ENCODE results near the gene MYOCOS.

The MYOCOS gene

DNA sequence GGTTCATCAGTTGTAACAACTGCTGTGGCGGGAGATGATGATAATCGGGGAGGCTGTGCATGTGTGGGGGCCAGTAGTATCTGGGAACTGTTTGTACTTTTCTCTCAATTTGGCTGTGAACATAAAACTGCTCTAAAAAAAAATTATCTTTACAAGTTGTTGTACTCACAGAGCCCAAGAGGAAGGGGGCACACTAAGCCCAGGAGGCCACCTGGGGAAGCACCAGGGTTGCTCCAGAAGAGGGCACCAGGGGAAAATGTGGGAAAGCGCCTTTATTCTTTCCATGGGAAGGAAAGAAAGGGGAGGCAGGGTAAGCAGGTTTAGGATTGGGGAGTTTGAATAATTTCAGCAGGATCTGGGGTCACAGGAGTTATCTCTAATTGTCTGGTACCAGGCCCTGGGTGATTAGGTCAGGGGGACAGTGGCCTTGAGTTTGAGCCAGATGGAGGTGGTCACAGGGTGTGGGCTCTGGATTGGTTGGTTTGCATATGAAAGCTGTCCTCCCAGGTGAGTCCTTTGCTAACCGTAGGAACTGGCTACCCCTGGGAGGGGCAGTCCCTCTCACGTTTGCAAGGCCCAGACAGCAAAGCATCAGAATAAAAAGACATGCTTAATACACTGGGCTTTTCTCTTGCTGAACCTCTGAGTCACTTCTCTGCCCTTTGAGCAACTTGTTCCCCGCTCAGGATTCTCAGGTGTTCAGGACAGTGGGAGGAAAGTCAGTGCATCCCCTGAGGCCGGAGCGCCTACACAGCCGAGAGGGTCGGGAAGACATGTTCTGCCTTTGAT is 19.2 kb downstream of the MYOCOS start:
- H3K4me3 ChIP-seq (ENCODE audit: low read depth, low read length), result no peak overlapping the region
- TF ChIP-seq, protein P1, sequence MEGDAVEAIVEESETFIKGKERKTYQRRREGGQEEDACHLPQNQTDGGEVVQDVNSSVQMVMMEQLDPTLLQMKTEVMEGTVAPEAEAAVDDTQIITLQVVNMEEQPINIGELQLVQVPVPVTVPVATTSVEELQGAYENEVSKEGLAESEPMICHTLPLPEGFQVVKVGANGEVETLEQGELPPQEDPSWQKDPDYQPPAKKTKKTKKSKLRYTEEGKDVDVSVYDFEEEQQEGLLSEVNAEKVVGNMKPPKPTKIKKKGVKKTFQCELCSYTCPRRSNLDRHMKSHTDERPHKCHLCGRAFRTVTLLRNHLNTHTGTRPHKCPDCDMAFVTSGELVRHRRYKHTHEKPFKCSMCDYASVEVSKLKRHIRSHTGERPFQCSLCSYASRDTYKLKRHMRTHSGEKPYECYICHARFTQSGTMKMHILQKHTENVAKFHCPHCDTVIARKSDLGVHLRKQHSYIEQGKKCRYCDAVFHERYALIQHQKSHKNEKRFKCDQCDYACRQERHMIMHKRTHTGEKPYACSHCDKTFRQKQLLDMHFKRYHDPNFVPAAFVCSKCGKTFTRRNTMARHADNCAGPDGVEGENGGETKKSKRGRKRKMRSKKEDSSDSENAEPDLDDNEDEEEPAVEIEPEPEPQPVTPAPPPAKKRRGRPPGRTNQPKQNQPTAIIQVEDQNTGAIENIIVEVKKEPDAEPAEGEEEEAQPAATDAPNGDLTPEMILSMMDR (IDR thresholded peaks at IDR 0.05; ENCODE audit: borderline replicate concordance, insufficient read depth, low read depth, low read length), result no peak

DNA sequence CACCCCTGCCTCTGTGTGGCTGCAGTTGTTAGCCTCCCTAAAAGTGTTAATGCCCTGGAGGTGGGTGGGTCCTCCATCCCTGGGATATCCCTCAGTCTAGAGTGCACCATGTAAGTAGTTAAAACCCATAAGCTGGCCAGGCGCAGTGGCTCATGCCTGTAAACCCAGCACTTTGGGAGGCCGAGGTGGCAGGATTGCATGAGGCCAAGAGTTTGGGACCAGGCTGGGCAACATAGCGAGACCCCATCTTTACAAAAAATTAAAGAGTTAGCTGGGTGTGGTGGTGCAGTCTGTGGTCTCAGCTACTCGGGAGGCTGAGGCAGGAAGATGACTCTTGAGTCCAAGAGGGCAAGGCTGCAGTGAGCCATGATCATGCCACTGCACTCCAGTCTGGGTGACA is 20.2 kb downstream of the MYOCOS start:
- TF ChIP-seq, protein P1 (IDR thresholded peaks at IDR 0.05; ENCODE audit: borderline replicate concordance, insufficient read depth, low read depth, low read length), result no peak
- no peak overlapping the region for H3K4me3 ChIP-seq (ENCODE audit: low read depth, low read length)

DNA sequence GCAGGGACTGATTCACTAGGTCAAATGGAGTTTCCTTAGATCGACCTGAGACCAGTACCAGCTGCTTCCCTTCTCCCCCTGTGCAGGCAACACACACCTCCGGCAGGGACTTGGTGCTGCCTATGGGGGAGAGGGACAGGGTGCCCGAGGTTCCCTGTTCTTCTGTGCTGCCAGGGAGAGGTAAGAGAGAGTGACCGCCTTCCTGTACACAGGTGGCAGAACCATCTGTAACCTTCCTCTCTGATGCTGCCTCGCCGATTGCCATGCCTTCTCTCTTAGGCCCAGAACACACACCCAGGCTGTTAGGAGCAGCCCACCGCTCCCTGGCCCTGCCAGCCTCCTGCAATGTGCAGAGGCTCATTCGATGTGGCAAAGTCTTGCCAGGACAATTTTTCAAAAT is 21.1 kb downstream of the MYOCOS start:
- no peak overlapping the region for H3K4me3 ChIP-seq (ENCODE audit: low read depth, low read length)
- TF ChIP-seq, protein P1 (IDR thresholded peaks at IDR 0.05; ENCODE audit: borderline replicate concordance, insufficient read depth, low read depth, low read length), result no peak

DNA sequence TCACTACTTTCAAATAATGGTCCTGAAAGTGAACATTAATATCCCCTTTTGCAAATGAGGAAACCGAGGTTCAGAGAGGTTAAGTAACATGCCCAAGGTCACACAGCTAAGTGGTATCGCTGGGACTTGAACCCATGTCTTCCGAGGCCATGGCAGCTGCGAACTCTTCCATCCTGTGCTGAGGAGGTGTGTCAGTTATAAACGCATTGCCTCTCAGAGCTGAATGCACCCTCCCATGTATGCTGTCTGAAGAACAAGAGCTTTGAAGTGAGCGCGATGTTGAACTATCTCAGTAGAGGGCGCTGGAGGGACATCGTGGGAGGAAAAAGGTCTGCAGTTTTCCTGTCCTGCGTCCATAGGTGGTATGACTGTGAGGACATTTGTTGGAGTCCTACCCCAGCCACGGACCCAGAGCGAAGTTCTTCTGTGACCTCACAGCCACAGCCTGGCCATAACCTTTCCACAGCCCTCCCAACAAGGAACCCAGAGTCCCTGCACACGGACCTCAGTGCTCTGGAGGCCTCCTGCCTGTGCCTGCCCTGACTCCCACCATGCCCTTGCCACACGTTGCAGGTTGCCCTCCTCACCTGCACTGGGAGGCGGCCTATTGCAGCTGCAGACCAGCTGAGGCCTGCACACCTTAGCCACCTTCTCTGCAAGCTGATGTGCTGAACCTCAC is 22.9 kb downstream of the MYOCOS start:
- no peak overlapping the region for H3K4me3 ChIP-seq (ENCODE audit: low read depth, low read length)

DNA sequence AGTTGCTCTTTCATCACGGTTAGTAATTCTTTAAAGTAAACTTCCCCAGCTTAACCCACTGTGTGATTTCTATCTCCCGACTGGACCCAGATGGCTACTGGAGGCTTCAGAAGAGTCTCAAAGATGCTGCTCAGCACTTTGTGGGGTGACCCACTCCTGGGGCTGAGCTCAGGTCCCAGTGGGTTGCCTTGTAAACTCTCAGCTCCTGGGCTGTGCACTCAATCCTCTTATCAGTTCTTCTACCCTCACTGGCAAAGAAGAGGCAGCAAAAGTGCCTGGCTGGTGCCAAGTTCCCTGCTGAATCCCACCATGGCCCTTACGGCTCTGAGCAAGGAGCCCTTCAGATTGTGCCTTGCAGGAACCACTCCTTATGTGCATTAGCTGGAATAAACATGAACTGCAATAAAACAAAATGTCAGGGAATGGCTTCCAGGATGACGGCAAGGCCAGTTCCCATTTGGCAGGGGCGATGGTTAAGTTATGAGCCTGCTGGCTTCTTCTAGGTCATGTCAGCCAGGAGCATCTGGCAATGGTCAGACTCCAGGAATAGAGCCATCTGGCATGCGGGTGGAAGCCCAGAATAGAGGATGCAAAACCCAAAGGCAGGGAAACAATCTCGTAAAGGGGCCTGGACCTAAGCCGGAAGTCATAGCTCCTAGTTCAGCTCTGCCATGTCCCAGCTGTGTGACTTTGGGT is 23.7 kb downstream of the MYOCOS start:
- no peak overlapping the region for H3K4me3 ChIP-seq (ENCODE audit: low read depth, low read length)
- TF ChIP-seq, protein P1 (IDR thresholded peaks at IDR 0.05; ENCODE audit: borderline replicate concordance, insufficient read depth, low read depth, low read length), result no peak

More for the DNA sequence above, 22.9 kb downstream of the MYOCOS start:
- TF ChIP-seq, protein P1 (IDR thresholded peaks at IDR 0.05; ENCODE audit: borderline replicate concordance, insufficient read depth, low read depth, low read length), result peak; percentile 78

DNA sequence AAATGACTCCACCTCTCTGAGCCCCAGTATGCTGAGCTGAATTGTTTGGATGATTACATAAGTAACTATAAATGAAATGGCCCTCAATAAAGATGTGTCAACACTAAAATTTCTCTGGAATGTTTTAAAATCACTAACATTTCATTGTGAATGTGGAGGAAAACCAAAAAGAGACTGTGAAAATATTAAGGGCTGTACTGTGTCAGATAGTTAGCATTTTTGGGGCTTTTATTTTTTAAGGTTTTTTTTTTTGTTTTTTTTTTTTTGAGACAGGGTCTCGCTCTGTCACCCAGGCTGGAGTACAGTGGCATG is 24.2 kb downstream of the MYOCOS start:
- TF ChIP-seq, protein P1 (IDR thresholded peaks at IDR 0.05; ENCODE audit: borderline replicate concordance, insufficient read depth, low read depth, low read length), result no peak

More for the DNA sequence above, 24.2 kb downstream of the MYOCOS start:
- H3K4me3 ChIP-seq (ENCODE audit: low read depth, low read length), result no peak overlapping the region
